HCT116 (cell line): ENCODE data around the gene GMPPA. TPM values are rescaled to one million over a fixed set of nuclear protein-coding genes. Genes with fewer than 3 reads are reported as not detected.

Experiments
- ATAC-seq: fragments of 200-7000 bp; cut with Tn5 transposase; 2 replicates; pipeline ENCODE4 v1.9.1; 2020; ENCODE audit warnings: mild to moderate bottlenecking, moderate library complexity
- BruUV-seq: library from RNA; stranded (reverse); fragments of 400-500 nt; replicated peaks from 2 replicates; lab custom pipeline; 2021; lab: Mats Ljungman, UMichigan
- CTCF ChIA-PET: fragments of 300-600 bp; sonication (Branson Sonifier 250); formaldehyde crosslinking; loops from one replicate; lab custom pipeline; 2021; ENCODE audit warnings: antibody characterized with exemption; lab: Charles Lee
- POLR2A ChIA-PET: fragments of 300-600, 350-600 bp; sonication (Branson Sonifier 250); formaldehyde crosslinking; loops from one replicate; lab custom pipeline; 2021; ENCODE audit warnings: antibody characterized with exemption; lab: Charles Lee
- RAD21 ChIA-PET, 2 experiments: fragments of 300-600 bp; sonication (Branson Sonifier 250); formaldehyde crosslinking; loops; one replicate each; lab custom pipeline; 2023; ENCODE audit warnings: low total read pairs in 2 of 2; ENCODE audit not compliant: uncharacterized antibody in 2 of 2, unreplicated experiment in 2 of 2, low non-redundant PET in 1 of 2; lab: Charles Lee
- DNase-seq: peaks from one replicate; pipeline ENCODE4 v3.0.0-alpha.2; 2010; ENCODE audit warnings: low read depth, low spot score
- H2AFZ ChIP-seq: fragments of 200-600 bp; shearing (Covaris generic), sonication (generic); 2 replicates; pipeline ENCODE4 v1.6.1; 2017; ENCODE audit warnings: low read depth, mixed run types, mixed read lengths, antibody characterized with exemption, low read length; ENCODE audit not compliant: poor library complexity, severe bottlenecking
- H3K27ac ChIP-seq: 2 replicates; pipeline ENCODE4 v1.5.1; 2012; ENCODE audit warnings: low read depth, low read length
- H3K27me3 ChIP-seq: fragments of 200-600 bp; sonication (generic); 2 replicates; pipeline ENCODE4 v1.6.1; 2016; ENCODE audit warnings: mixed run types, low read length, mixed read lengths; ENCODE audit not compliant: insufficient read depth
- H3K36me3 ChIP-seq, 2 experiments: fragments of 200-500 bp in 1 of 2; fragments of 200-600 bp in 1 of 2; sonication (Bioruptor generic) in 1 of 2; sonication (generic) in 1 of 2; 2 replicates each; pipeline versions ENCODE4 v1.5.1 to v1.6.1; 2014 to 2016; ENCODE audit warnings: low read length in 2 of 2, inconsistent platforms in 1 of 2, mixed read lengths in 1 of 2, mixed run types in 1 of 2; ENCODE audit not compliant: insufficient read depth in 2 of 2, control insufficient read depth in 1 of 2
- H3K4me1 ChIP-seq, 2 experiments: fragments of 200-600 bp in 1 of 2; sonication (generic) in 1 of 2; 2 replicates each; pipeline versions ENCODE4 v1.5.1 to v1.6.1; 2012 to 2017; ENCODE audit warnings: low read length in 2 of 2, inconsistent platforms in 1 of 2, mild to moderate bottlenecking in 1 of 2, mixed read lengths in 1 of 2, mixed run types in 1 of 2, moderate library complexity in 1 of 2; ENCODE audit not compliant: insufficient read depth in 2 of 2, control insufficient read depth in 1 of 2
- H3K4me2 ChIP-seq: fragments of 200-600 bp; sonication (generic); 2 replicates; pipeline ENCODE4 v1.6.1; 2017; ENCODE audit warnings: mixed run types, low read length, mixed read lengths
- H3K4me3 ChIP-seq, 2 experiments: fragments of 200-600 bp in 1 of 2; sonication (generic) in 1 of 2; replicated peaks in 1 of 2; 2 replicates each; pipeline ENCODE4 v1.5.1; 2011 to 2016; ENCODE audit warnings: low read length in 2 of 2, control low read depth in 1 of 2, low read depth in 1 of 2, mild to moderate bottlenecking in 1 of 2, mixed read lengths in 1 of 2, mixed run types in 1 of 2
- H3K79me2 ChIP-seq: fragments of 200-600 bp; sonication (generic); 2 replicates; pipeline ENCODE4 v1.6.1; 2017; ENCODE audit warnings: mild to moderate bottlenecking, mixed run types, low read length, moderate library complexity, mixed read lengths; ENCODE audit not compliant: insufficient read depth
- H3K9ac ChIP-seq: fragments of 200-600 bp; sonication (generic); 2 replicates; pipeline ENCODE4 v1.6.1; 2016; ENCODE audit warnings: low read length, mixed read lengths
- H3K9me2 ChIP-seq: fragments of 200-600 bp; sonication (generic), shearing (Covaris generic); 2 replicates; pipeline ENCODE4 v1.6.1; 2017; ENCODE audit warnings: mixed run types, mild to moderate bottlenecking, moderate library complexity; ENCODE audit not compliant: insufficient read depth
- H3K9me3 ChIP-seq, 2 experiments: fragments of 200-500 bp in 1 of 2; fragments of 200-600 bp in 1 of 2; sonication (Bioruptor generic) in 1 of 2; sonication (generic) in 1 of 2; 2 replicates each; pipeline ENCODE4 v1.6.1; 2014 to 2017; ENCODE audit warnings: low read length in 2 of 2, mixed read lengths in 2 of 2, inconsistent platforms in 1 of 2, low read depth in 1 of 2, mild to moderate bottlenecking in 1 of 2, mixed run types in 1 of 2, moderate library complexity in 1 of 2; ENCODE audit not compliant: control insufficient read depth in 1 of 2, insufficient read depth in 1 of 2
- H4K20me1 ChIP-seq: fragments of 200-600 bp; sonication (generic), shearing (Covaris generic); 2 replicates; pipeline ENCODE4 v1.6.1; 2017; ENCODE audit warnings: mixed run types, mild to moderate bottlenecking, moderate library complexity; ENCODE audit not compliant: insufficient read depth
- ATF3 ChIP-seq: IDR thresholded peaks from 2 replicates; pipeline ENCODE4 v1.6.1; 2012
- CBX3 ChIP-seq: IDR thresholded peaks from 2 replicates; pipeline ENCODE4 v1.6.1; 2012; ENCODE audit warnings: low read depth
- ELF1 ChIP-seq: IDR thresholded peaks from 2 replicates; pipeline ENCODE4 v1.6.1; 2012; ENCODE audit warnings: low read depth, borderline replicate concordance
- EZH2 ChIP-seq: fragments of 200-600 bp; sonication (generic); IDR thresholded peaks from 2 replicates; pipeline ENCODE4 v1.6.1; 2017; ENCODE audit warnings: antibody characterized with exemption, mixed run types
- FOSL1 ChIP-seq: IDR thresholded peaks from 2 replicates; pipeline ENCODE4 v1.6.1; 2012; ENCODE audit warnings: low read depth
- JUND ChIP-seq: IDR thresholded peaks from 2 replicates; pipeline ENCODE4 v1.6.1; 2012
- POLR2A ChIP-seq: IDR thresholded peaks from 2 replicates; pipeline ENCODE4 v1.7.0; 2011; ENCODE audit warnings: borderline replicate concordance; ENCODE audit not compliant: insufficient read depth, insufficient read length; ENCODE audit errors: extremely low read depth
- RAD21 ChIP-seq: IDR thresholded peaks from 2 replicates; pipeline ENCODE4 v1.6.1; 2012; ENCODE audit warnings: low read depth, mild to moderate bottlenecking
- SIN3A ChIP-seq: IDR thresholded peaks from 2 replicates; pipeline ENCODE4 v1.6.1; 2012; ENCODE audit warnings: low read depth
- SP1 ChIP-seq: IDR thresholded peaks from 2 replicates; pipeline ENCODE4 v1.6.1; 2012; ENCODE audit warnings: low read depth
- SRF ChIP-seq: IDR thresholded peaks from 2 replicates; pipeline ENCODE4 v1.6.1; 2012; ENCODE audit warnings: low read depth
- TCF7L2 ChIP-seq: IDR thresholded peaks from 2 replicates; pipeline ENCODE4 v1.7.0; 2011; ENCODE audit warnings: borderline replicate concordance, inconsistent platforms; ENCODE audit not compliant: insufficient read depth, insufficient read length; ENCODE audit errors: extremely low read depth
- ZNF274 ChIP-seq: fragments of 200-500 bp; sonication (Bioruptor generic); IDR thresholded peaks from 2 replicates; pipeline ENCODE4 v1.6.1; 2014; ENCODE audit warnings: mild to moderate bottlenecking, low read depth, low read length, inconsistent platforms
- intact Hi-C: fragments of 100-400 bp; cut with micrococcal nuclease; formaldehyde crosslinking; loops from 2 replicates; pipeline ENCODE4 v1.10.0; 2022
- total RNA-seq: library from RNA; stranded (reverse); gene quantifications from one replicate; pipeline ENCODE4 v1.2.1, GENCODE V29; 2021; ENCODE audit not compliant: unreplicated experiment
- TF ChIP-seq, protein P1 (sequence below), 3 experiments: fragments of 200-600 bp in 1 of 3; sonication (generic) in 1 of 3; IDR thresholded peaks in 2 of 3; conservative IDR thresholded peaks in 1 of 3; 2 replicates each; pipeline ENCODE4 v1.5.1; 2012 to 2017; ENCODE audit warnings: low read depth in 2 of 3, low read length in 2 of 3, antibody characterized with exemption in 1 of 3, borderline replicate concordance in 1 of 3, control low read depth in 1 of 3, mild to moderate bottlenecking in 1 of 3, mixed read lengths in 1 of 3, mixed run types in 1 of 3, moderate library complexity in 1 of 3; ENCODE audit not compliant: insufficient read depth in 1 of 3

Gene GMPPA
- total RNA-seq, 1 experiment from 2014 or later = 71.8 TPM

- Histone ChIP-seq H3K4me2 (no peak overlapping the region), H3K9me2 (no peaks in the 10 kb centered on the region), H3K27ac (no peak overlapping the region), H3K9ac (no peak overlapping the region), H3K79me2 (no peaks in the 10 kb centered on the region), H3K27me3 (no peaks in the 10 kb centered on the region), H4K20me1 (no peaks in the 10 kb centered on the region), H2AFZ (no peak overlapping the region), H3K36me3 (peaks cover under 1 to 4% of the 10 kb centered on the region in 2 experiments; a peak in 2 of 4 replicates), H3K4me3 (no peak overlapping the region), H3K9me3 (no peaks in the 10 kb centered on the region), H3K4me1 (peaks cover 0 to 6% of the 10 kb centered on the region in 2 experiments; a peak in 2 of 4 replicates)
- RAD21 ChIA-PET = no interaction called here
- no TSS peak for BruUV-seq
- DNase-seq (no peak), ATAC-seq (0 out of 2 replicates have a peak, but pooled peaks have one; percentile 24)
- intact Hi-C loops = no loop called here
- CTCF ChIA-PET = interaction anchor here (1.3 kb wide), 1 partner anchor 8 kb away, joined by 3 read pairs; no protein-coding TSS in a partner anchor
- TF ChIP-seq ZNF274 (no peak), POLR2A (no peak), ATF3 (no peak), FOSL1 (no peak), RAD21 (no peak), ELF1 (no peak), EZH2 (no peak), CBX3 (no peak), SRF (no peak), JUND (no peak), TCF7L2 (no peak), SIN3A (no peak), SP1 (no peak)
- TF ChIP-seq, protein P1, sequence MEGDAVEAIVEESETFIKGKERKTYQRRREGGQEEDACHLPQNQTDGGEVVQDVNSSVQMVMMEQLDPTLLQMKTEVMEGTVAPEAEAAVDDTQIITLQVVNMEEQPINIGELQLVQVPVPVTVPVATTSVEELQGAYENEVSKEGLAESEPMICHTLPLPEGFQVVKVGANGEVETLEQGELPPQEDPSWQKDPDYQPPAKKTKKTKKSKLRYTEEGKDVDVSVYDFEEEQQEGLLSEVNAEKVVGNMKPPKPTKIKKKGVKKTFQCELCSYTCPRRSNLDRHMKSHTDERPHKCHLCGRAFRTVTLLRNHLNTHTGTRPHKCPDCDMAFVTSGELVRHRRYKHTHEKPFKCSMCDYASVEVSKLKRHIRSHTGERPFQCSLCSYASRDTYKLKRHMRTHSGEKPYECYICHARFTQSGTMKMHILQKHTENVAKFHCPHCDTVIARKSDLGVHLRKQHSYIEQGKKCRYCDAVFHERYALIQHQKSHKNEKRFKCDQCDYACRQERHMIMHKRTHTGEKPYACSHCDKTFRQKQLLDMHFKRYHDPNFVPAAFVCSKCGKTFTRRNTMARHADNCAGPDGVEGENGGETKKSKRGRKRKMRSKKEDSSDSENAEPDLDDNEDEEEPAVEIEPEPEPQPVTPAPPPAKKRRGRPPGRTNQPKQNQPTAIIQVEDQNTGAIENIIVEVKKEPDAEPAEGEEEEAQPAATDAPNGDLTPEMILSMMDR (IDR thresholded peaks at IDR 0.05 in 2 of 3, conservative IDR thresholded peaks at IDR 0.05 in 1 of 3; ENCODE audit: borderline replicate concordance in 1 of 3, insufficient read depth in 1 of 3, low read depth in 2 of 3, low read length in 2 of 3) = no peak
- POLR2A ChIA-PET = interaction anchor here (0.6 kb wide), 1 partner anchor 209 kb away, joined by 3 read pairs; no protein-coding TSS in a partner anchor
These were observed 31.0 kb upstream of the GMPPA start for GRCh38 chr2:219467736-219468075.
